ENCODE data around the gene YIPF1.
"Not testable (repeated sequence)": the region's sequence is repeated elsewhere in the genome, so short reads cannot be mapped to it uniquely, and the experiment has no call there.

Gene YIPF1

GRCh38 chr1:53888681-53889080, 916 bp downstream of the YIPF1 start:
- peaks cover 21% of the 10 kb centered on the region for H3F3A ChIP-seq (ENCODE audit: insufficient read depth, low read length)
- TF ChIP-seq EZH2phosphoT487 (IDR thresholded peaks at IDR 0.05; ENCODE audit: low read length) (no peak), CTCF (IDR thresholded peaks at IDR 0.05; ENCODE audit: low read length) (no peak), EZH2 (optimal IDR thresholded peaks at IDR 0.05; ENCODE audit: low read depth, low read length) (no peak)
- no peaks in the 10 kb centered on the region for H3K36me3 ChIP-seq (replicated peaks; ENCODE audit: insufficient read depth, low read length)
- H3K4me1 ChIP-seq (ENCODE audit: low read length) = peaks cover 22% of the 10 kb centered on the region
- H3K27me3 ChIP-seq (replicated peaks; ENCODE audit: insufficient read depth, low read length) = no peaks in the 10 kb centered on the region
- H3K27ac ChIP-seq (ENCODE audit: low read length) = peak overlapping the region; percentile 66; the same call in 1 of the 2 replicates
- peak overlapping the region; percentile 86 for H3K9ac ChIP-seq (ENCODE audit: low read length)
- DNase-seq = peak; percentile 30
- H3K9me2 ChIP-seq (replicated peaks; ENCODE audit: insufficient read depth, low read length) = no peaks in the 10 kb centered on the region
- no peaks in the 10 kb centered on the region for H3K9me3 ChIP-seq (replicated peaks; ENCODE audit: insufficient read depth, low read length)
- peak overlapping the region; percentile 89 for H3K4me2 ChIP-seq (ENCODE audit: low read depth, low read length)
- peak overlapping the region; percentile 99; the same call in 1 of the 2 replicates for H3K4me3 ChIP-seq (ENCODE audit: low read length)
- peaks cover 5% of the 10 kb centered on the region for H3K79me2 ChIP-seq (ENCODE audit: low read length)
- no peaks in the 10 kb centered on the region for H4K20me1 ChIP-seq (ENCODE audit: insufficient read depth, low read length)
- H2AFZ ChIP-seq (ENCODE audit: low read length) = peak overlapping the region; percentile 99; the same call in 1 of the 2 replicates

GRCh38 chr1:53883600-53883999, 6.0 kb downstream of the YIPF1 start:
- not testable (repeated sequence) for H3K27ac ChIP-seq (ENCODE audit: low read length); H3K9me2 ChIP-seq (replicated peaks; ENCODE audit: insufficient read depth, low read length); H3K27me3 ChIP-seq (replicated peaks; ENCODE audit: insufficient read depth, low read length); H3K4me2 ChIP-seq (ENCODE audit: low read depth, low read length); H3F3A ChIP-seq (ENCODE audit: insufficient read depth, low read length); H2AFZ ChIP-seq (ENCODE audit: low read length); H3K4me3 ChIP-seq (ENCODE audit: low read length); H3K36me3 ChIP-seq (replicated peaks; ENCODE audit: insufficient read depth, low read length); H3K9me3 ChIP-seq (replicated peaks; ENCODE audit: insufficient read depth, low read length); H3K9ac ChIP-seq (ENCODE audit: low read length); DNase-seq; H3K4me1 ChIP-seq (ENCODE audit: low read length); H3K79me2 ChIP-seq (ENCODE audit: low read length); H4K20me1 ChIP-seq (ENCODE audit: insufficient read depth, low read length)

- H3K36me3 ChIP-seq (replicated peaks; ENCODE audit: insufficient read depth, low read length); H3K9ac ChIP-seq (ENCODE audit: low read length): not testable (repeated sequence)
Measured at GRCh38 chr1:53881853-53882252, 7.7 kb downstream of the YIPF1 start.

GRCh38 chr1:53878492-53879105, 11.0 kb downstream of the YIPF1 start:
- TF ChIP-seq EZH2 (optimal IDR thresholded peaks at IDR 0.05; ENCODE audit: low read depth, low read length) (no peak), CTCF (IDR thresholded peaks at IDR 0.05; ENCODE audit: low read length) (peak; percentile 74)
- DNase-seq = peak; percentile 73
- Histone ChIP-seq H3K9ac (ENCODE audit: low read length) (no peak overlapping the region), H3K36me3 (replicated peaks; ENCODE audit: insufficient read depth, low read length) (0 out of 2 replicates have a peak, but pooled peaks cover 3% of the 10 kb centered on the region), H3K4me1 (ENCODE audit: low read length) (no peaks in the 10 kb centered on the region), H3F3A (ENCODE audit: insufficient read depth, low read length) (no peaks in the 10 kb centered on the region), H3K4me2 (ENCODE audit: low read depth, low read length) (no peak overlapping the region), H3K27ac (ENCODE audit: low read length) (no peak overlapping the region), H3K79me2 (ENCODE audit: low read length) (no peaks in the 10 kb centered on the region), H4K20me1 (ENCODE audit: insufficient read depth, low read length) (no peaks in the 10 kb centered on the region), H3K9me2 (replicated peaks; ENCODE audit: insufficient read depth, low read length) (no peaks in the 10 kb centered on the region), H3K27me3 (replicated peaks; ENCODE audit: insufficient read depth, low read length) (no peaks in the 10 kb centered on the region), H2AFZ (ENCODE audit: low read length) (no peak overlapping the region), H3K9me3 (replicated peaks; ENCODE audit: insufficient read depth, low read length) (no peaks in the 10 kb centered on the region), H3K4me3 (ENCODE audit: low read length) (no peak overlapping the region)

More at GRCh38 chr1:53881853-53882252, 7.7 kb downstream of the YIPF1 start:
- not testable (repeated sequence) for H3F3A ChIP-seq (ENCODE audit: insufficient read depth, low read length); H3K27me3 ChIP-seq (replicated peaks; ENCODE audit: insufficient read depth, low read length); H3K4me3 ChIP-seq (ENCODE audit: low read length); H4K20me1 ChIP-seq (ENCODE audit: insufficient read depth, low read length); H3K27ac ChIP-seq (ENCODE audit: low read length); DNase-seq; H3K9me3 ChIP-seq (replicated peaks; ENCODE audit: insufficient read depth, low read length); H3K4me2 ChIP-seq (ENCODE audit: low read depth, low read length); H3K79me2 ChIP-seq (ENCODE audit: low read length); H2AFZ ChIP-seq (ENCODE audit: low read length); H3K4me1 ChIP-seq (ENCODE audit: low read length); H3K9me2 ChIP-seq (replicated peaks; ENCODE audit: insufficient read depth, low read length)

- not testable (repeated sequence) for H3K4me3 ChIP-seq (ENCODE audit: low read length); H3K4me2 ChIP-seq (ENCODE audit: low read depth, low read length); DNase-seq; H3F3A ChIP-seq (ENCODE audit: insufficient read depth, low read length); H3K27me3 ChIP-seq (replicated peaks; ENCODE audit: insufficient read depth, low read length); H3K4me1 ChIP-seq (ENCODE audit: low read length); H3K79me2 ChIP-seq (ENCODE audit: low read length); H2AFZ ChIP-seq (ENCODE audit: low read length); H3K27ac ChIP-seq (ENCODE audit: low read length); H3K9me3 ChIP-seq (replicated peaks; ENCODE audit: insufficient read depth, low read length); H3K36me3 ChIP-seq (replicated peaks; ENCODE audit: insufficient read depth, low read length); H3K9ac ChIP-seq (ENCODE audit: low read length); H4K20me1 ChIP-seq (ENCODE audit: insufficient read depth, low read length); H3K9me2 ChIP-seq (replicated peaks; ENCODE audit: insufficient read depth, low read length)
Measured at GRCh38 chr1:53875150-53875549, 14.4 kb downstream of the YIPF1 start.
